Neural cell (in vitro differentiated cells): ENCODE results near the gene CNTNAP5.

Source experiments
- CTCF ChIP-seq: fragments of 450-650 bp; IDR thresholded peaks from 2 replicates; pipeline ENCODE4 v1.5.1; 2014; ENCODE audit warnings: antibody characterized with exemption, mild to moderate bottlenecking, moderate library complexity; ENCODE audit not compliant: poor library complexity, severe bottlenecking
- REST ChIP-seq: IDR thresholded peaks from 2 replicates; pipeline ENCODE4 v1.6.1; 2012; ENCODE audit warnings: borderline replicate concordance

GRCh38 chr2:124136110-124136509, 111.0 kb downstream of the CNTNAP5 start:
- no peak for TF ChIP-seq REST
- TF ChIP-seq CTCF, result no peak
